A673 (cell line): Measurements from ENCODE around the gene DUSP6.

Source experiments
- CTCF ChIP-seq: fragments of 300-800, 200-600 bp; sonication (generic); conservative IDR thresholded peaks from 2 replicates; pipeline ENCODE4 v1.5.1; 2017; ENCODE audit warnings: low read depth, mild to moderate bottlenecking, antibody characterized with exemption, low read length, moderate library complexity, mixed read lengths
- EZH2 ChIP-seq: fragments of 200-600 bp; sonication (generic); IDR thresholded peaks from 2 replicates; pipeline ENCODE4 v1.6.1; 2017; ENCODE audit warnings: borderline replicate concordance, low read depth, mild to moderate bottlenecking, mixed read lengths, antibody characterized with exemption, low read length; ENCODE audit not compliant: poor library complexity, severe bottlenecking

GRCh38 chr12:89344043-89344861 lies 8.0 kb downstream of the DUSP6 start:
- TF ChIP-seq CTCF (no peak), EZH2 (no peak)
